ENCODE data around the gene KNDC1. TPM values are rescaled to one million over a fixed set of nuclear protein-coding genes. Genes with fewer than 3 reads are reported as not detected.

The KNDC1 gene
- total and polyA plus RNA-seq, 2 of the 4 experiments (the other 2 are of a cell fraction) = 0.18 to 1.1 TPM

DNA sequence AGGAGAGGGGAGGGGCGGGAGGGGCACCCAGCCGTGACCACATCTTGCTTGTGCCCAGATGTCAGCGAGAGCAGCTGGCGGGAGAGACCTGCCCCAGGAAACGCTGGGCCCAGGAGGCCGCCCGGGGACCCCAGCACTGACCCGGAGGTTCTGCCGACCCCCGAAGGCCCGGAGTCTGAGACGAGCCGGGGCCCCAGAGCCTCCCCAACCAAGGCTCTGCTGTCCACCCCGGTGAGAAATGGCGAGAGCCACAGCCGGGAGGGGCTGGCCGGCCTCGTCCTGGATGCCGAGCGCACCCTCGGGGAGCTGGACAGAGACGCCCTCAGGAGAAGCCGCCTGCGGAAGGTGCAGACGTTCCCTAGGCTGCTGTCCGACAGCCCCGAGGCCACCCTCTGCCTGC is 25.9 kb downstream of the KNDC1 start:
- H3K23ac ChIP-seq (ENCODE audit: low read depth, low read length) = no peak overlapping the region
- no peak overlapping the region for H2BK15ac ChIP-seq (ENCODE audit: low read depth, low read length)
- no peak overlapping the region for H4K5ac ChIP-seq (ENCODE audit: low read depth, low read length)
- TF ChIP-seq RFX5 (IDR thresholded peaks at IDR 0.05; ENCODE audit: low read depth, low read length) = no peak
- TF ChIP-seq MAFK (IDR thresholded peaks at IDR 0.05; ENCODE audit: low read depth, low read length) = no peak
- TF ChIP-seq CEBPB (IDR thresholded peaks at IDR 0.05; ENCODE audit: low read depth, low read length) = no peak
- TF ChIP-seq, protein P1, sequence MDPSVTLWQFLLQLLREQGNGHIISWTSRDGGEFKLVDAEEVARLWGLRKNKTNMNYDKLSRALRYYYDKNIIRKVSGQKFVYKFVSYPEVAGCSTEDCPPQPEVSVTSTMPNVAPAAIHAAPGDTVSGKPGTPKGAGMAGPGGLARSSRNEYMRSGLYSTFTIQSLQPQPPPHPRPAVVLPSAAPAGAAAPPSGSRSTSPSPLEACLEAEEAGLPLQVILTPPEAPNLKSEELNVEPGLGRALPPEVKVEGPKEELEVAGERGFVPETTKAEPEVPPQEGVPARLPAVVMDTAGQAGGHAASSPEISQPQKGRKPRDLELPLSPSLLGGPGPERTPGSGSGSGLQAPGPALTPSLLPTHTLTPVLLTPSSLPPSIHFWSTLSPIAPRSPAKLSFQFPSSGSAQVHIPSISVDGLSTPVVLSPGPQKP (IDR thresholded peaks at IDR 0.05; ENCODE audit: borderline replicate concordance, low read depth, low read length) = no peak
- no peak for TF ChIP-seq RCOR1 (IDR thresholded peaks at IDR 0.05; ENCODE audit: insufficient replicate concordance, low read length)
- TF ChIP-seq CTCF (conservative IDR thresholded peaks at IDR 0.05; ENCODE audit: low read depth, low read length) = no peak
- TF ChIP-seq NFE2L2 (IDR thresholded peaks at IDR 0.05; ENCODE audit: low read depth, low read length) = no peak
- TF ChIP-seq FOS (IDR thresholded peaks at IDR 0.05; ENCODE audit: low read depth, low read length) = no peak
- no peak for TF ChIP-seq CHD1 (IDR thresholded peaks at IDR 0.05; ENCODE audit: low read depth, low read length)
- TF ChIP-seq BHLHE40 (IDR thresholded peaks at IDR 0.05; ENCODE audit: low read depth, low read length) = no peak
- no peak for TF ChIP-seq MAZ (IDR thresholded peaks at IDR 0.05; ENCODE audit: borderline replicate concordance, low read depth, low read length)
- no peak for TF ChIP-seq POLR2A (IDR thresholded peaks at IDR 0.05; ENCODE audit: low read depth, low read length)
- no peak for TF ChIP-seq SMC3 (IDR thresholded peaks at IDR 0.05; ENCODE audit: low read depth, low read length)
- TF ChIP-seq MXI1 (IDR thresholded peaks at IDR 0.05; ENCODE audit: borderline replicate concordance, low read depth, low read length) = no peak
- no peak for TF ChIP-seq RAD21 (IDR thresholded peaks at IDR 0.05; ENCODE audit: low read length)
- no peak for TF ChIP-seq USF2 (IDR thresholded peaks at IDR 0.05; ENCODE audit: low read depth, low read length)
- dilution Hi-C loops (cut with HindIII; ENCODE audit: low sequenced_read_pairs, unreplicated experiment) (no loop called here), in situ Hi-C loops (cut with MboI; ENCODE audit: low sequenced_read_pairs) (no loop called here), intact Hi-C loops (cut with micrococcal nuclease) (no loop called here)
- no peaks in the 10 kb centered on the region for H3K9me3 ChIP-seq (ENCODE audit: control insufficient read depth, insufficient read depth, low read length)
- H2BK5ac ChIP-seq (ENCODE audit: low read depth, low read length, poor library complexity, severe bottlenecking) = no peak overlapping the region
- no peak overlapping the region for H3K18ac ChIP-seq (ENCODE audit: low read depth, low read length)
- ATAC-seq (ENCODE audit: low read depth) (no peak), DNase-seq (no peak)
- H3K9me1 ChIP-seq (ENCODE audit: insufficient read depth, low read length) = no peaks in the 10 kb centered on the region
- H2AK9ac ChIP-seq (replicated peaks; ENCODE audit: low read depth, low read length, poor library complexity) = no peak overlapping the region
- no TSS peak for BruUV-seq (replicated peaks)
- H3K56ac ChIP-seq (ENCODE audit: extremely low read depth, insufficient read depth, low read length) = no peak overlapping the region
- H4K8ac ChIP-seq (ENCODE audit: low read depth in 2 of 2, low read length in 2 of 2) = no peak overlapping the region
- no peak overlapping the region for H3K9ac ChIP-seq (ENCODE audit: low read depth, low read length)
- no peak overlapping the region for H3K4ac ChIP-seq (ENCODE audit: low read depth, low read length)
- H2BK120ac ChIP-seq (ENCODE audit: low read depth, low read length) = no peak overlapping the region
- no peak overlapping the region for H3K27ac ChIP-seq (ENCODE audit: insufficient read depth, low read length)
- H3K4me3 ChIP-seq (ENCODE audit: insufficient read depth, low read depth, low read length) = no peak overlapping the region
- POLR2A ChIA-PET (ENCODE audit: unreplicated experiment) = no interaction called here
- no peak overlapping the region for H4K91ac ChIP-seq (ENCODE audit: insufficient read depth, low read depth, low read length)
- CTCF ChIA-PET = no interaction called here
- H3K36me3 ChIP-seq (ENCODE audit: control insufficient read depth, insufficient read depth, low read length) = peaks cover 2% of the 10 kb centered on the region
- H4K20me1 ChIP-seq (ENCODE audit: insufficient read depth, low read length) = no peaks in the 10 kb centered on the region
- H2BK20ac ChIP-seq (ENCODE audit: low read depth, low read length) = no peak overlapping the region
- H2AFZ ChIP-seq (replicated peaks; ENCODE audit: low read length, poor library complexity) = no peak overlapping the region
- WGBS, 2 experiments (ENCODE audit: extremely low coverage in 2 of 2, insufficient read length in 1 of 2) = 69% methylated on average over 18 of the region's 27 CpGs; no CpG with 5 or more reads in 1 of the 2 experiments
- H3K4me1 ChIP-seq (ENCODE audit: control insufficient read depth, insufficient read depth, low read length) = no peaks in the 10 kb centered on the region
- no peak overlapping the region for H3K4me2 ChIP-seq (ENCODE audit: low read depth, low read length)
- H3K14ac ChIP-seq (replicated peaks; ENCODE audit: low read depth, low read length) = no peak overlapping the region
- H3K79me1 ChIP-seq (ENCODE audit: low read depth in 1 of 2, low read length in 2 of 2) = no peaks in the 10 kb centered on the region
- H3K27me3 ChIP-seq (ENCODE audit: control insufficient read depth, insufficient read depth, low read length) = no peaks in the 10 kb centered on the region
- no peak overlapping the region for H2AK5ac ChIP-seq (ENCODE audit: low read depth, low read length)
